ENCODE results near the gene JPH3. TPM values are rescaled to one million over a fixed set of nuclear protein-coding genes. Genes with fewer than 3 reads are reported as not detected.
"Not testable (repeated sequence)": the region's sequence is repeated elsewhere in the genome, so short reads cannot be mapped to it uniquely, and the experiment has no call there.

The JPH3 gene
- total RNA-seq, 4 donors from 2014 or later, result 0.22 to 1.1 (median 0.29) TPM; not detected in 1

DNA sequence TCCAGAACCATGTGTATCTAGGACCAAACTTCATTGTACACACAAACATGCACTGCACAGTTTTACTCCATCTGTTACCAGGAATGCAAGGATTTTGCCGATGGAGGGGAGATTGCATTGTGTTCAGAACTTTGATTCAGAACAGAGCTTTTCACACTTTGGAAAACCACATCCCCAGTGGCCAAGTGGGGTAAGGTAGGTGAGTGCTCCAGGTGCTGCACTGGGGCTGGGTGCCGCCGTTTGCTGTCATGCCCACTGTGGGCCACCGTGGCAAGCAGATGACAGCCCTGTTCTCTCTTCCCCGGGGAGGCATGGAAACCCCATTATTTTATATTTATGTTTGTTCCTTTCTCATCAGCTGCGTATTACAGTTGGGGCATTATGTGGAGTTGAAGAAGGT, 29.3 kb upstream of the JPH3 start:
- Histone ChIP-seq H3K36me3 (no peaks in the 10 kb centered on the region), H3K4me3 (replicated peaks in 1 of 3) (no peak overlapping the region), H3K27ac (no peak overlapping the region), H3K27me3 (no peaks in the 10 kb centered on the region), H3K4me1 (peaks cover 0 to 5% of the 10 kb centered on the region in 2 donors), H3K9me3 (no peaks in the 10 kb centered on the region)
- no peak for DNase-seq
- intact Hi-C loops (cut with DNase I), result no loop called here
- 68 to 73% methylated on average over 6 of the region's 6 CpGs for WGBS, 2 donors
- TF ChIP-seq POLR2A (IDR thresholded peaks at IDR 0.05), result no peak

DNA sequence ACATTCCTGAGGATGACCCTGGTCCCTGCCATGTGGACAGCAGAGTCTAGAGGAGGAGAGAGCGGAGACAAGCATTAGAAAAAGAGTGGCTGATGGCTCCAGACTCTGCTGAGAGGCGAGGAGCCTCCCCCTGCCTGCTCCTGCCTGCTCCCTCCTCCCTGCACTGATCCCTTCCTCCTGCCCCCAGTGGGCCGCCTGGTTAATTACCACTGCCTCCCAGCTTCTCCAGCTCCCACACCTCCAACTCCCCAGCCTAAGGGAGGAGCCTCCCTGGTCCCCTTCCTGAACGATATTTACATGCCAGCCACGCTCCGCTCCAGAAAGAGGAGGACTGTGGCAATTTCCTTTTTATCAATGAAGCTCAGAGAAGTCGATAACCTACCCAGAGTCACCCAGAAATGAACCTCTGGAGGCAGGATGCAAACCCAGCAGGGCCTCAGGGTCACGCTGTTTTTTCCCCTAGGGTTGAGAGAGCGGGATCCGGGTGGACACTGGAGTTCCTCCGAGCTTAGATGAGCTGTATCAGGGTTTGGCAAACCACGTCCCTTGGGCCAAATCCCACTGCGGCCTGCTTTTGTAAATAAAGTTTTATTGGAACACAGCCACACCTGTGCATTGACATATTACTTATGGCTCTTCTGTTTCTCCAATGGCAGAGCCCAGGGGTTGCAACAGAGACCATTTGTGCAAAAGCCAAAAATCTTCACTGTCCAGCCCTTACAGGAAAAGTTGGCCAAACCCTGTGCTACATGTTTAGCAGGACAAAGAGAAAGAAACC, 27.1 kb upstream of the JPH3 start:
- Histone ChIP-seq H3K36me3 (no peaks in the 10 kb centered on the region), H3K27me3 (no peaks in the 10 kb centered on the region), H3K27ac (no peak overlapping the region), H3K9me3 (no peaks in the 10 kb centered on the region), H3K4me1 (peaks cover 0 to 5% of the 10 kb centered on the region in 2 donors), H3K4me3 (replicated peaks in 1 of 3) (no peak overlapping the region)
- intact Hi-C loops (cut with DNase I), result no loop called here
- 71 to 73% methylated on average over 7 to 13 of the region's 13 CpGs for WGBS, 2 donors
- TF ChIP-seq, protein P1, sequence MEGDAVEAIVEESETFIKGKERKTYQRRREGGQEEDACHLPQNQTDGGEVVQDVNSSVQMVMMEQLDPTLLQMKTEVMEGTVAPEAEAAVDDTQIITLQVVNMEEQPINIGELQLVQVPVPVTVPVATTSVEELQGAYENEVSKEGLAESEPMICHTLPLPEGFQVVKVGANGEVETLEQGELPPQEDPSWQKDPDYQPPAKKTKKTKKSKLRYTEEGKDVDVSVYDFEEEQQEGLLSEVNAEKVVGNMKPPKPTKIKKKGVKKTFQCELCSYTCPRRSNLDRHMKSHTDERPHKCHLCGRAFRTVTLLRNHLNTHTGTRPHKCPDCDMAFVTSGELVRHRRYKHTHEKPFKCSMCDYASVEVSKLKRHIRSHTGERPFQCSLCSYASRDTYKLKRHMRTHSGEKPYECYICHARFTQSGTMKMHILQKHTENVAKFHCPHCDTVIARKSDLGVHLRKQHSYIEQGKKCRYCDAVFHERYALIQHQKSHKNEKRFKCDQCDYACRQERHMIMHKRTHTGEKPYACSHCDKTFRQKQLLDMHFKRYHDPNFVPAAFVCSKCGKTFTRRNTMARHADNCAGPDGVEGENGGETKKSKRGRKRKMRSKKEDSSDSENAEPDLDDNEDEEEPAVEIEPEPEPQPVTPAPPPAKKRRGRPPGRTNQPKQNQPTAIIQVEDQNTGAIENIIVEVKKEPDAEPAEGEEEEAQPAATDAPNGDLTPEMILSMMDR (IDR thresholded peaks at IDR 0.05), result no peak
- no peak for TF ChIP-seq POLR2A (IDR thresholded peaks at IDR 0.05)
- no peak for DNase-seq

DNA sequence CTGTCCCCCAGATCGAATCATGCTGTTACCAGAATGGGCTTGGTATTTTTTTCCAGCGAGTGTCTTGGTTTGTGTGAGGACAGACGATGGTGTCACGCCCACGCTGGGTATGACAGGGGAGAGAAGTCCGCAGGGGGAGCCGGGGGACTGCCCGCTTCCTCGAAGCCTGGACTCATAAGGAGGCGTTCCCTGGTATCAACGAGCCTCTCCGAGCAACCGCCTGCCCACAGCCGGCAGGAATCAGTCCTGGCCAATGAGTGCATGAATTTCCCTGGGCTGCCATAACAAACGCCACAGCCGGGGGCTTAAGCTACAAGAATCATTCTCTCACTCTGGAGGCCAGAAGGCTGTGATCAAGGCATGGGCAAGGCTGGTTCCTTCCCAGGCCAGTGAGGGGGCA, 26.1 kb upstream of the JPH3 start:
- intact Hi-C loops (cut with DNase I), result no loop called here
- H3K4me1 ChIP-seq, result no peaks in the 10 kb centered on the region
- no peaks in the 10 kb centered on the region for H3K27me3 ChIP-seq
- no peaks in the 10 kb centered on the region for H3K9me3 ChIP-seq
- TF ChIP-seq, protein P1 (IDR thresholded peaks at IDR 0.05), result no peak
- no peak for TF ChIP-seq POLR2A (IDR thresholded peaks at IDR 0.05)
- DNase-seq, result no peak
- 61 to 67% methylated on average over 13 to 16 of the region's 16 CpGs for WGBS, 2 donors
- H3K36me3 ChIP-seq, result no peaks in the 10 kb centered on the region
- H3K4me3 ChIP-seq (replicated peaks in 1 of 3), result no peak overlapping the region
- no peak overlapping the region for H3K27ac ChIP-seq

DNA sequence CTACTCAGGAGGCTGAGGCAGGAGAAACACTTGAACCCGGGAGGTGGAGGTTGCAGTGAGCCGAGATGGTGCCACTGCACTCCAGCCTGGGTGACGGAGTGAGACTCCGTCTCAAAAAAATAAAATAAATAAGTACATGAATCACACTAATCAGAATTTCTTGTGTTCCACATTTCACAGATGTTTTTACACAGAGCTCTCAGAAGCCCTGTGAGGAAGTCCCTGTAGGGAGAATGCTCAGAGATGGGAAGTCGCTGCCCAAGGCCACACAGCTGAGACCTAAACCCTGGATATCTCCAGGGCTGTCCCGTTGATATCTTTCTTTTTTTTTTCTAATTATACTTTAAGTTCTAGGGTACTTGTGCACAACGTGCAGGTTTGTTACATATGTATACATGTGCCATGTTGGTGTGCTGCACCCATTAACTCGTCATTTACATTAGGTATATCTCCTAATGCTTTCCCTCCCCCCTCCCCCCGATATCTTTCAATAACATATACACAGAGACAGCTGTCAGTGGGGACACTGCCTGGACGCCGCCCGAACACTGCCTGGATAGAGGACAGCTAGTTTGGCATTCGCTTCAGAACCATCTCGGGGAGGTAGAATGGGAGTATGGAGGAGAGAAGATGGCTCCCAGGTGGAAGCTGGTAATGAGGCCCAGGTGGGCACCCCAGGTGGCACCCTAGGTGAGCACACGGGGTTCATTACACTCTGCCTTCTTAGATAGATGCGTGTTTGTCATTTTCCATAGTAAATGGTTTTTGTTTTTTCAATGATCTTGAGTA, 24.0 kb upstream of the JPH3 start:
- H3K27ac ChIP-seq; H3K4me3 ChIP-seq (replicated peaks in 1 of 3); intact Hi-C loops (cut with DNase I); H3K36me3 ChIP-seq; H3K4me1 ChIP-seq; DNase-seq; H3K27me3 ChIP-seq; H3K9me3 ChIP-seq: not testable (repeated sequence)
- 88 to 89% methylated on average over 16 of the region's 16 CpGs for WGBS, 2 donors

DNA sequence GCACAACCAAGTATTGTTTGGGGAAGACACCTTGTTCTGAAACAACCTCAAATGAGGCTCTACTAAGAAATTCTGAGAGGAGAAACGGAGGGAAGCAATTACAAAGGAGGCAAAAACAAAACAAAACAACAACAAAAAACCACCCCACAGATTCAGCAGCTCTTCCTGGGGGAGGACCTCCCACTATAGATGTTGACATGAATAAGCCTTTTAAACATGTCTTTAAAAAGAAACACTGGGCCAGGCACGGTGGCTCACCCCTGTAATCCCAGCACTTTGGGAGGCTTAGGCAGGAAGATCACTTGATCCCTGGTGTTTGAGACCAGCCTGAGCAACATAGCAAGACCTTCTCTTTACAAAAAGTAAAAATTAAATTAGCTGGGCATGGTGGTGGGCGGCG, 22.6 kb upstream of the JPH3 start:
- H3K36me3 ChIP-seq, result no peaks in the 10 kb centered on the region
- peaks cover 0 to 7% of the 10 kb centered on the region in 2 donors for H3K4me1 ChIP-seq
- TF ChIP-seq, protein P1 (IDR thresholded peaks at IDR 0.05), result no peak
- TF ChIP-seq POLR2A (IDR thresholded peaks at IDR 0.05), result no peak
- no peak overlapping the region for H3K27ac ChIP-seq
- no peaks in the 10 kb centered on the region for H3K27me3 ChIP-seq
- H3K4me3 ChIP-seq (replicated peaks in 1 of 3), result no peak overlapping the region
- DNase-seq, result no peak
- intact Hi-C loops (cut with DNase I), result loop anchor here (10.0 kb wide), 1 partner anchor 185 kb away; the partner anchor contains the start of gene KLHDC4
- 83 to 88% methylated on average over 4 of the region's 4 CpGs for WGBS, 2 donors
- H3K9me3 ChIP-seq, result no peaks in the 10 kb centered on the region

DNA sequence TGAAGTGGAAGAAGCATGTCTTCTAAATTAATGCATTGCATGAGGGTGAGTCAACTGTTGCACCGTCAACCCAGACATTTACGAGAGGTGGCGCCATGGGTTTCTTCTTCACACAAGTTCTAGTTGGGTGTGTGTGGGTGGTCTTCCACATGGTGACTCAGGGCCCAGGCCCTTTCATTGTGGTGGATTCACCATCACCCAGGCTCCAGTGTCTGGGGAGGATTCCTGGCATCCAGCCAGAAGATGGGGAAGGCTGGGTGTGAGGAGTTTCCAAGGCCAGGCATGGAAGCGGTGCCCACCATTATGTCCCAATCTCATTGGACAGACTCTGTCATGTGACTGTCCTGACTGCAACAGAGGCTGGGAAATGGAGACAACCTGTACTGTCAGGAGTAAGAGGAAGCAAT, 21.4 kb upstream of the JPH3 start:
- 89 to 93% methylated on average over 4 of the region's 4 CpGs for WGBS, 2 donors
- intact Hi-C loops (cut with DNase I), result loop anchor here (10.0 kb wide), 1 partner anchor 184 kb away; the partner anchor contains the start of gene KLHDC4
- H3K27me3 ChIP-seq, result no peaks in the 10 kb centered on the region
- H3K27ac ChIP-seq, result no peak overlapping the region
- no peak overlapping the region for H3K4me3 ChIP-seq (replicated peaks in 1 of 3)
- DNase-seq, result no peak
- H3K9me3 ChIP-seq, result no peaks in the 10 kb centered on the region
- TF ChIP-seq, protein P1 (IDR thresholded peaks at IDR 0.05), result no peak
- no peak for TF ChIP-seq POLR2A (IDR thresholded peaks at IDR 0.05)
- H3K4me1 ChIP-seq, result peaks cover 0 to 7% of the 10 kb centered on the region in 2 donors
- H3K36me3 ChIP-seq, result no peaks in the 10 kb centered on the region
